Left lung (tissue), 10 donors: Measurements from ENCODE around the gene MBOAT2. TPM values are rescaled to one million over a fixed set of nuclear protein-coding genes. Genes with fewer than 3 reads are reported as not detected.

Experiments
- ATAC-seq: fragments of 200-7000 bp; cut with Tn5 transposase; one replicate; pipeline ENCODE4 v1.9.1; 2020; ENCODE audit warnings: moderate library complexity
- DNase-seq, 4 donors: peaks; one replicate each; pipeline ENCODE4 v3.0.0-alpha.2; 2013 to 2020
- H3K27ac ChIP-seq, 2 donors: fragments of 200-600 bp; sonication (generic) in 1 of 2; one replicate each; pipeline versions ENCODE4 v1.5.0 to v1.8.0; 2020 to 2021
- H3K27me3 ChIP-seq, 2 donors: fragments of 200-600 bp; sonication (generic) in 1 of 2; one replicate each; pipeline versions ENCODE4 v1.5.0 to v1.8.0; 2020 to 2021
- H3K36me3 ChIP-seq, 2 donors: fragments of 200-600 bp; sonication (generic) in 1 of 2; one replicate each; pipeline versions ENCODE4 v1.5.0 to v1.8.0; 2020 to 2021
- H3K4me1 ChIP-seq, 2 donors: fragments of 200-600 bp; one replicate each; pipeline ENCODE4 v1.8.0; 2021
- H3K4me3 ChIP-seq, 2 donors: fragments of 200-600 bp; sonication (generic) in 1 of 2; one replicate each; pipeline versions ENCODE4 v1.5.0 to v1.8.0; 2020 to 2021; ENCODE audit warnings: mild to moderate bottlenecking in 1 of 2
- H3K9me3 ChIP-seq, 2 donors: fragments of 200-600 bp; sonication (generic) in 1 of 2; one replicate each; pipeline versions ENCODE4 v1.5.0 to v1.8.0; 2020 to 2021
- CTCF ChIP-seq, 2 donors: fragments of 200-600 bp; sonication (generic) in 1 of 2; IDR thresholded peaks; one replicate each; pipeline versions ENCODE4 v1.5.0 to v1.8.0; 2021; ENCODE audit warnings: antibody characterized with exemption in 2 of 2
- intact Hi-C, 2 donors: fragments of 100-400 bp; cut with DNase I; formaldehyde crosslinking; loops; one replicate each; pipeline versions ENCODE4 v1.11.2 to v1.14.2; 2022
- polyA plus RNA-seq, 6 donors: library from polyadenylated mRNA; unstranded; fragments of 120-200 nt; gene quantifications; one replicate each; pipeline ENCODE4 v1.2.1, GENCODE V29; 2013; ENCODE audit not compliant: insufficient read length in 6 of 6
- total RNA-seq, 2 donors: library from RNA; stranded (reverse); fragmentation: NEBNext Ultra II Directional; extraction: Animal tissue kit (Norgen Biotek cat#: 25700); gene quantifications; one replicate each; pipeline ENCODE4 v1.2.1, GENCODE V29; 2021
- donor health status: DM: no; HTN: yes; CAD: no.
- donor health status: DM: no; HTN: no; CAD: no.

Gene MBOAT2
- total and polyA plus RNA-seq, 8 donors: 32.7 to 85.5 (median 62.9) TPM

- DNase-seq (no peak), ATAC-seq (no peak)
- no peak for TF ChIP-seq CTCF (IDR thresholded peaks at IDR 0.05)
- peak overlapping the region in 1 of 2 donors; percentile 59 for H3K27ac ChIP-seq
- H3K36me3 ChIP-seq: no peaks in the 10 kb centered on the region
- no peaks in the 10 kb centered on the region for H3K27me3 ChIP-seq
- peaks cover 0 to 47% of the 10 kb centered on the region in 2 donors for H3K4me1 ChIP-seq
- intact Hi-C loops: no loop called here
- no peaks in the 10 kb centered on the region for H3K9me3 ChIP-seq
- H3K4me3 ChIP-seq: no peak overlapping the region
These were observed 7.5 kb downstream of the MBOAT2 start for GRCh38 chr2:8996006-8996405.

GRCh38 chr2:8994386-8994785, 9.1 kb downstream of the MBOAT2 start:
- no peaks in the 10 kb centered on the region for H3K27me3 ChIP-seq
- peaks cover 0 to 35% of the 10 kb centered on the region in 2 donors for H3K4me1 ChIP-seq
- DNase-seq: no peak
- intact Hi-C loops: no loop called here
- no peaks in the 10 kb centered on the region for H3K9me3 ChIP-seq
- H3K36me3 ChIP-seq: no peaks in the 10 kb centered on the region
- H3K4me3 ChIP-seq: no peak overlapping the region
- no peak overlapping the region for H3K27ac ChIP-seq
- no peak for TF ChIP-seq CTCF (IDR thresholded peaks at IDR 0.05)
- no peak for ATAC-seq

- no peak for ATAC-seq
- no peak for DNase-seq
- Histone ChIP-seq H3K27me3 (no peaks in the 10 kb centered on the region), H3K36me3 (no peaks in the 10 kb centered on the region), H3K4me3 (no peak overlapping the region), H3K4me1 (peaks cover 0 to 37% of the 10 kb centered on the region in 2 donors), H3K9me3 (no peaks in the 10 kb centered on the region), H3K27ac (no peak overlapping the region)
- no peak for TF ChIP-seq CTCF (IDR thresholded peaks at IDR 0.05)
- intact Hi-C loops: no loop called here
These were observed 9.6 kb downstream of the MBOAT2 start for GRCh38 chr2:8993902-8994278.

- no peak for DNase-seq
- peaks cover 0 to 33% of the 10 kb centered on the region in 2 donors for H3K4me1 ChIP-seq
- no peaks in the 10 kb centered on the region for H3K36me3 ChIP-seq
- no peaks in the 10 kb centered on the region for H3K27me3 ChIP-seq
- no peak overlapping the region for H3K4me3 ChIP-seq
- no peaks in the 10 kb centered on the region for H3K9me3 ChIP-seq
- intact Hi-C loops: no loop called here
- TF ChIP-seq CTCF (IDR thresholded peaks at IDR 0.05): no peak
- no peak overlapping the region for H3K27ac ChIP-seq
- ATAC-seq: no peak
These were observed 10.1 kb downstream of the MBOAT2 start for GRCh38 chr2:8993196-8993901.

- no peak overlapping the region for H3K27ac ChIP-seq
- intact Hi-C loops: no loop called here
- no peaks in the 10 kb centered on the region for H3K36me3 ChIP-seq
- DNase-seq (no peak), ATAC-seq (no peak)
- no peaks in the 10 kb centered on the region for H3K9me3 ChIP-seq
- H3K27me3 ChIP-seq: no peaks in the 10 kb centered on the region
- H3K4me3 ChIP-seq: no peak overlapping the region
- H3K4me1 ChIP-seq: peaks cover 0 to 33% of the 10 kb centered on the region in 2 donors
- no peak for TF ChIP-seq CTCF (IDR thresholded peaks at IDR 0.05)
These were observed 10.8 kb downstream of the MBOAT2 start for GRCh38 chr2:8992643-8993042.
